Raji (cell line): ENCODE results near the gene VSIR.

ENCODE experiments used
- POLR2A ChIP-seq: IDR thresholded peaks from 2 replicates; pipeline ENCODE4 v1.6.1; 2011; ENCODE audit warnings: low read depth, low read length, control low read depth; ENCODE audit not compliant: insufficient read depth

The VSIR gene

DNA sequence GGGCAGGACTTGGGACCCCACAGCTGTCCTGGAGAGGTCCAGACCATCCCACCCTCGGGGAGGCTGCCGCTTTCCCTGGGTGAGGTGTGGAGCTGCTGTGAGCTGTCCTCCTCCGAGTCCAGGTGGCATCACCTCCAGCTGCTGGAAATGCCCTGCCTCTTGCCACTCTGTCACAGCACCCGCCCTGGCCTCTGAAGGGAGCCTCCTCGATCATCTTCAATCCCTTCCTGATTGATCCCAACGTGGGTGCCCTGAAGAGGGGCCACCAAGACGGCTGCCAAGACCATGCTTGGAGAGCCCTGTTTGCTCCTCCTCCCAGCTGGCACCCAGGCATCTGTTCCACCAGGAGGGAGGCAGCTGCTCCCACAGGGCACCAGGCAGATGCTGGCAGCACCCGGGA, 58.3 kb downstream of the VSIR start:
- TF ChIP-seq POLR2A, result no peak

DNA sequence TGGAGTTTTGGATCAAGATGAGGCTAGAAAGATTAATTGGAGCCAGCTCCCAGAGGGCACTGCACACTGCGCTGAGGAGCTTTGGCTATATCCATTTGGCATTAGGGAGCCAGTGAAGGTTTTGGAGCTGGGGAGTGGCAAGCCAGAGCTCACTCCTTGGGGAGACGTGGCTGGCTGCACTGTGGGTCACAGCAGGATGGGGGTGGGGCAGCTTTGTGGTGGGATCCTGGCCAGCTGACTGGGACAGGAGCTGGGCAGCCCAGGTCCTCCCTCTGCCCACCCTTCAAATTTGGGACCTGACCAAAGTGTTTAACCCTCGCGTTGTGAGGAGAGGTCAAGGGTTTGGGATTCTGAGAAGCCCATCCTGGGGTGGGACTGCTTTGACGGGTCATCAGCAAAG, 58.7 kb downstream of the VSIR start:
- no peak for TF ChIP-seq POLR2A

DNA sequence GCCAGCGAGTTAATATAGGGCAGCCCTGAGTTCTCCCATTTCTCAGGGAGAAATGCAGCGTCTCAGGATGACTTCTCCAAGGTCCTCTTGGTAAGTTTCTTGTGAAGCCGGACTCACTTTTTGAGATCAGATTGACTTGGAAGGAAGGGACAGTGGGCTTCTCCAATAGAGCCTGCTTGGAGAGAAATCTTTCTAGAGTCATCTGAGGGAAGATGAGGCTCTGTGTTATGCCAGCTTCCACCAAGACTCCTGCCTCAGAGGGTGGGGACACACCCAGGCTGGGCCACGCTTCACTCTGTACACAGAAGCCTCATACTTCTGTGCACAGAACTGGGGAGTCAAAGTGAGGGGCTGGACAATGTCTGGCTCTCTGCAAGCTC, 59.3 kb downstream of the VSIR start:
- TF ChIP-seq POLR2A, result no peak

DNA sequence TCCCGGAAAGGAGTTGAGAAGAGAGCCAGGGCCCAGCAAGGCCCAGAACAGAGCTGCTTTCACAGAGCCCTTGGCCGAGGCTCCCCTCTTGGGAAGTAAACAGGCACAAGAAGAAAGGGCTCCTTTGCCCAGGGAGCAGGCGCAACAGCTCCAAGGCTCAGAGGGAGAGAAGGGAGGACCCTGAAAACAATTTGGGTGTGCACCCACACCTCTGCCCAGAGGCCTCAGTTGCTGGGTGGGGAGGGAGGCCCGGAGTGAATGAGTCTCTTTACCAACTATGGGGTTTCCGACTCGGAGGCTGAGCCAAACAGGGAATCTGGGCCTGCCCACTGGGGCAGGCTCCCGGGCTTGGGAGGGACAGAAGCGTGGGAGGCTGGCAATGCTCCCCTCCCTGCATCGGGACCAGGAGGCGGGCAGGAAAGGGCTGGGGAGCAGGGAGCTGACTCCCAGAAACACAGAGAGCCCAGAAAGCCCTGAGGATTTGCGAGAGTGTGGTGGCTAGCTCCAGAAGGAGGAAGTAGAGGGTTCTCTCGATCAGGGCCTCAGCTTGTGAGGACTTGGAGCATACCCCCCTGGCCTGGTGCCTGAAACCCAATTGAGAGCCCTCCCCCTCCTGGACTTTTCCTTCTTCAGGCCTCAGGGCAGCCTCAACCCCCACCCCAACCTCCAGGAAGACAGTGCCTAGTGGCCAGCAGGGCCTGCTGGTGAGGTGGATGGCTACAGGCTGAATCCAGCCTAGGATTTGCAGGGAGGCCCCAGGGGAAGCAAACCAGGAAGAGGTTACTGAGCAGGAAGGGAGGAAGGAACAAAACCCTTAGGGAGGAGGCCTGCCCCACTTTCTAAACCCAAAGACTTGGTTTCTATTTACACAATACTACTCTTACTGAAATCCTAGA, 59.9 kb downstream of the VSIR start:
- no peak for TF ChIP-seq POLR2A

DNA sequence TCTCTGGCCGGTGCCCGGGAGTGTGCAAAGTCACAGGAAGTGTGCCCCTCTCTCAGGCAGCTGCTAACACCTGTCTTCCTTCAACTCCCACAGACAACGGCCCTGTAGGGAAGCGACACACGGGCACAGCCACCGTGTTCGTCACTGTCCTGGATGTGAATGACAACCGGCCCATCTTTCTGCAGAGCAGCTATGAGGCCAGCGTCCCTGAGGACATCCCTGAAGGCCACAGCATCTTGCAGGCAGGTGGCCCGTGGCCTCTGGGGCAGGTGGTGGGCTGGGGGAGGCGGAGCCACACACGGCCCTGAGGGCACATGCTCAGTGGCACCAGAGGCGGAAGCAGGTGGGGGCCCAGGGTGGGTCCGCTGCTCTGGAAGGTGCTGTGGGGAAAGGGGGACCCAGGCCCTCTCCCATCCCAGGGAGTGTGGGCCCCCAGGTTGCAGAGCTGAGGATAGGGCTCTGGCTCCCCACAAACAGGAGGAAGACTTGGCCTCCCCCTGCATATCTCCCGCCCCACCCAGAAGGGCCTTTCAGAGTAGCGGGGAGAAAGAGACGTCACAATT, 60.7 kb downstream of the VSIR start:
- no peak for TF ChIP-seq POLR2A

DNA sequence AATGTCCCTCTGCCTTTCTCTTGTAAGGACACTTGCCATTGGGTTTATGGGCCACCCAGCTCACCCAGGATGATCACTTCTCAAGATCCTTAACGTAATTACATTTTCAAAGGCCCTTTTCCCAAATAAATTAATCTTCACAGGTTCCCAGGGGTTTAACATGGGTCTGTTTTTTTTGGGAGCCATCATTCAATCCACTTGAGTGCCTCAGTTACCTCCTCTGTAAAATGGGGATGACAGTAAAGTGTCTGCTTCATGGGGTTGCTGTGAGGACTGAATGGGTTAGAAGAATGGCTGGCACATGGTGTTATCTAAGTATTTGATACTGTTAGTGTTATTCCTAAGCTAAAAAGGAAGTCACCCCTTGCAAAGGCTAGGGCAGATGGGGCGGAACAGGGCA, 61.1 kb downstream of the VSIR start:
- TF ChIP-seq POLR2A, result no peak

DNA sequence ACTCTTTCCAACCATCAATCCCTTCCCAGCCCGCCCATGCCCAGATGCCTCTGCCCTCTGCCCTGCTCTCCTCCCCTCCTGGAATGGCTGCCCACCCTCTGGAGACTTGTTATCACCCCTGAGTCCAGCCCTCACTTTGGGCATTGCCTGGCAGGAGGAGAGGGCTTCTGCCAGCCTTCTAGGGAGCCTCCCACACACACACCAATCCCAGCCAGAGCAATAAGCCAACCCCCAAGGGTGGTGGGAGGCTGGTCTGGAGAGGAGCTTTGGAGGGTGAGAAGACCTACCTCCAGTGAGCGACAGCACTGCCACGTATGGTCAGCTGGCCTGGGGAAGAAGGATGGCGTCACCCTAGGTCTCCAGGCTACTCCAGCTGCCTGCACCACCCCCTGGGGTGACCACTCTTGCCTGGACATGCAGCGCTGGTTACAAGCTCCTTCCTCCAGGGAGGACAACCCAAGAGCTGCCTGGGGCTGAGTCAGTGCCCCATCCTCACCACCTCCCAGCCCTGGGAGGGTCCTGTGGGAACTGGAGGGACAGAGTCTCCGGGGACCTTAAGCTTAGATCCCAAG, 62.2 kb downstream of the VSIR start:
- TF ChIP-seq POLR2A, result no peak

DNA sequence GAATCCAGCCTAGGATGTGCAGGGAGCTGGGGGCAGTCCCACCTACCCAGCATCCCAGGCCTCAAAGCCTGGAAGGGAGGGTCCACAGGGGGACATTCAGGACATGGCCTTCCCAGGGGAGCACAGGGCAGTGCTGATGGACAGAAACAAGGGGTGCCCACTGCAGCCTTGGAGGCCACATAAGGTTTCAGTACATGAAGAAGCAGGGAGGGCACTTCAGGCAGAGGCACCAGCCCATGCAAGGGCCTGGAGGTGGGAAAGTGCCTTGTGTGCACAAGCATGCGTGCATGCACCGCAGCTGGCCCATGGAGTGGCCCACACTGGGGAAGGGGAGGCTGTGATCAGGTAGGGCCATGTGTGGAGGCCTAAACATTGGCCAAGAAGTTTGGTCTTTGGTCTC, 62.8 kb downstream of the VSIR start:
- TF ChIP-seq POLR2A, result no peak

DNA sequence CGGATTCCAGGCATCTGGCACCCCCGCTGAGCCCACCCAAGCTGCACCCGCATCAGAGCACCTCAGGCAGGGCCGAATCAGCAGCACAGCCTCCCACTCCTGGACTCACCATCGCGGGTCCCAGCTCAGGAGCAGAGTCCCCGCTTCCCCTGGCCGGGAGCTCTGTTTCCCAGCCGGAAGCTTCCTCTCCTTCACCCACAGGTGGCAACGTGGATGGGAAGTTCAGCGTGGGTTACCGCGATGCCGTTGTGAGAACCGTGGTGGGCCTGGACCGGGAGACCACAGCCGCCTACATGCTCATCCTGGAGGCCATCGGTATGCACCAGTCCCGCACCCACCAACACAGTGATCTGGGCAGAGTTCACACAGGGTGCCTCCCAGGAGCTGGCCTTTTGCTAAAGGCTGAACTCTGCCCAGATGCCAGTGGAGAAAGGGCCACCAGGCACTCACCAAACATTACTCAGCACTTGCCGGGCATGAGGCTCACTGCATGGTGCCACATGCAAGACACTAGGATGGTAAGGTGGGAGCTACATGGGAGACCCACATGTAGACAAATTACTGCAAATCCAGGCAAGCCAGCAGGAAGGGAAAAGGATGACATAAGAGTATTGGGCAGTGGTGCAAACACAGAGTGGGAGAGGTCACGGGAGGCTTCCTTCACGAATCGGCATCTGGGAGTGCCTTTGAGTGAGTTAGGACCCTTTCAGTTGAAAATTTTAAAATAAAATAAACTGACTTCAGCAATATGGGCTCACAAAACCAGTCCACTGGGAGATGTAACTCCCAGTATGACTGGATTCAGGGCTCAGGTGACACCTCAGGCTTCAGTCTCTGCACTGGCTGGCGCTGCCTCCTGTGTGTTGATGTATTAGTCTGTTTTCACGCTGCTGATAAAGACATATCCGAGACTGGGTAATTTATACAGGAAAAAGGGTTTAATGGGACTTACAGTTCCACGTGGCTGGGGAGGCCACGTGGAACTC, 64.1 kb downstream of the VSIR start:
- TF ChIP-seq POLR2A, result no peak

DNA sequence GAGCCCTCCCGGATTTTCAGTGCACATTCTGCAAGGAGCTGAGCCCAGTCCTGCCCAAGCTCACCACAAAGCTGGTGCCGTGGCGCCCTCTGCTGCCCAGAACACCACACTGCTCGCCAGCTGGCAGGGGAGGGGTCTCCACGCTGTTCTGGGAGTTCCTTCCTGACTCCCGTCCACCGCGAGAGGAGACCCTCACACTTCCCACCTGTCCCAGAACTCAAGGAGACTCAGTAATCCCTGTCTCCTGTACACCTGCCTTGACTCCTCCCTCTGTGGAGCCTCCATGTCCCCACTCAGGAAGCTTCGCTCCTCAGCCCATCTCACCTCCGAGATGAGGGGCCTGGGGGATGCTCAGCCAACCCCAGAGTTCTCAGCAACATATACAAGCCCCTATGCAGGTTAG, 65.0 kb downstream of the VSIR start:
- no peak for TF ChIP-seq POLR2A

DNA sequence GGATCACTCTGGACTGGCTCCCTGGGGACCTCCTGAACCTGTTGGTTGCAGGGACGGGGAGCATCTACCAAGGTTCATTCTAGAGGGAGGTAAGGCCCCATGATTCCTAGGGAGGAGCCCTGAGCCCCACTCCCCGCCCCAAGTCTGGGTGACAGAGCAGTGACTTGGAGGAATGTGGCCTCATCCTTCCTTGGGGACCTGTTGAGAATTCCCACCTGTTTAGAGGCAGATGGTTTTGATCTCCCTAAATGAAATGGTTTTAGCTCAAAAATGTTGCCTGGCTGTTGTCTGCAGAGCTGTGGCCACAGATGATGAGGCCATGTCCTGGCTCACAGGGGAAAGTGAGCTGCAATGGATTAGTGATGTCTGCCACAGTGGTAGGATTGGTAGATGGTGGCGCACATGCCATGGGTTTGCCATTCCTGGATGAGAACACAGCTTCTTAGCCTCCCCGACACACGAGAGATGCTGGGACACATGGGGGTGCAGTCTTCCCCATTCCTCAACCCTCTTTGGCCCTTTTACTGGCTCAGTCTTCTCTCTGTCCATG, 66.0 kb downstream of the VSIR start:
- no peak for TF ChIP-seq POLR2A

DNA sequence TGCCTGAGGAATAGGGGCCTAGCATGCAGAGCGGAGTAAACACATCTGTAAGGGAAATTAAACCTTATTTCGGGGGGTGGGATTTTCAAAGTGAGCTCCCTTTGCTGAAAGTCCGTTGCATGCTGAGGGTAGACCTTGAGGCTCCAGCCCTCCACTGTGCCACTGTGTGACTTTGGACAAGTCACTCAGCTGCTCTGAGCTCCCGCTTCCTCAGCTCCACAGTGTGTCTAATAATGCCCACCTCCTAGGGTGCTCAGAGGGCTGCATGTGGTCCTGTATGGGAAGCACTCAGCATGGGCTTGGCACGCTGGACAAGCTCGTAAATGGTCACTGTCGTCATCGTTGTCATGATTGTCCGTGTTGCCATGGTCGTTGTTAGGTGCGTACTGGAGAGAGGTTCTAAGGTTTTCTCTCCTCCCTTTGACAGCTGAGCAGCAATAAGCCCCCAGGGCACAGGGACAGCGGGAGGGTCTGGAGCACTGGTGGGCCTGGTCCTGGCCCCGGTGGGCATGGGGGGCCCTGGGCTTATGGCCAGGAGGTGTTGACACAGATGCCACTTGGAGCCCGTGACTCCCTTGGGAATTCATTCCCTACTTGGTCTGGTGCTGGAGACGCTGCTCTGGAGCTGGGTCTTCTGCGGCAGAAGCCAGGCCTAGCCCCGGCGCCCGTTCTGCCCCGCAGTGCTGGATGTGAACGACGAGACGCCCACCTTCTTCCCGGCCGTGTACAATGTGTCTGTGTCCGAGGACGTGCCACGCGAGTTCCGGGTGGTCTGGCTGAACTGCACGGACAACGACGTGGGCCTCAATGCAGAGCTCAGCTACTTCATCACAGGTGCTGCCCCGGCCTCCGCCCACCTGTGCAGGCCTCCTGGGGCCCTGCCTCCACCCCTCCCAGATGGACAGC, 66.9 kb downstream of the VSIR start:
- no peak for TF ChIP-seq POLR2A

DNA sequence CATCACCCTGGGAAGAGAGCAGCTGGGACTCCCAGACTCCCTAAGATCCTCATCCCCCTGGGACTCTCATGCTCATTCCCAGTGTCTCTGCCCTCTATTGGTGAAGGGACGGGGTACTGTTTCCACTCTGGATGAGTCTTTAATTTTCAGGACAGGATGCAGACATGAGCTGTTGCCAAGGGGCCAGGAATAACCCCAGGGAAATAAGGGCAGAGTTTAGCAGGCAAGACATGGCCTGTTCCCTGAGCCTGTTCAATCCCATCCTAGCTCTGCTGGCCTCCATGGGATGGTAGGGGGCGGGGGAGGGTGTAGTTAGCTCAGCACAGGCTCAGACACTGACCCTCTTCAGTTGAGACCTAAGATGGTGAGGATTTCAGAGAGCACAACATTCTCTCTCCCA, 67.7 kb downstream of the VSIR start:
- no peak for TF ChIP-seq POLR2A

DNA sequence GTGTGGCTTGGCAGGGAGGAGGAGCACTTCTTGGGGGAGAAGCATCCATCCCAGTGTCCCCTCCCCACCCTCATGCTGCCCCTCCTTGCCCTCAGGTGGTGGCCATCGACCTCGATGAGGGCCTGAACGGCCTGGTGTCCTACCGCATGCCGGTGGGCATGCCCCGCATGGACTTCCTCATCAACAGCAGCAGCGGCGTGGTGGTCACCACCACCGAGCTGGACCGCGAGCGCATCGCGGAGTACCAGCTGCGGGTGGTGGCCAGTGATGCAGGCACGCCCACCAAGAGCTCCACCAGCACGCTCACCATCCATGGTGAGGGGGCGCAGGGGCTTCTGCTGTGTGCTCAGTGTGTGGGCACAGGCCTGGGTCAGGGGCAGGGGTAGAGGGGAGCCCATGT, 68.5 kb downstream of the VSIR start:
- no peak for TF ChIP-seq POLR2A
